ENCODE results near the gene RELT.
A peak's percentile ranks its signal among the peaks of the same experiment; 100 is the strongest.
"Not testable (repeated sequence)": the region's sequence is repeated elsewhere in the genome, so short reads cannot be mapped to it uniquely, and the experiment has no call there.

RELT gene

GRCh38 chr11:73415854-73416615, 39.8 kb downstream of the RELT start:
- no peak overlapping the region for H3K4me3 ChIP-seq (ENCODE audit: low read depth, low read length)
- DNase-seq (ENCODE audit: low read depth): no peak

GRCh38 chr11:73416786-73417185, 40.6 kb downstream of the RELT start:
- DNase-seq (ENCODE audit: low read depth): no peak
- H3K4me3 ChIP-seq (ENCODE audit: low read depth, low read length): no peak overlapping the region

GRCh38 chr11:73420136-73420535, 43.9 kb downstream of the RELT start:
- no peak overlapping the region for H3K4me3 ChIP-seq (ENCODE audit: low read depth, low read length)
- no peak for DNase-seq (ENCODE audit: low read depth)

DNA sequence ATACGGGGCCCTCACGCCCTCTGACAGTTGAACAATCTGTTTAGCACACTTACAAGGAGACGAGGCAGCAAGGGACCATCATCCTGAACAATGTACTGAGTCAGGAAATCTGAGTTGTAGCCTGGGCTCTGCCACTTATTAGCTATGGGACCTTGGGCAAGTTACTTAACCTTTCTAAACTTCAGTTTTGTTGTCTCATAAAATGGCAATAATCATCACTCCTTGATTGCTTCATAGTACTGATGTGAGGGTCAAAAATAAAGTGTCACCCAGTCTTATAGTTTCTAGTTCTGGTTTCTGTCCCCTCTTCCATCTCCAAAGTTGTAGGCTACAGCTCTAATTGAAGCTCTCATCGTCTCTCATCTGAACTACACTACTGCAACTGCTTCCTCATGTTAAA, 46.7 kb downstream of the RELT start:
- DNase-seq (ENCODE audit: low read depth): no peak
- H3K4me3 ChIP-seq (ENCODE audit: low read depth, low read length): no peak overlapping the region

DNA sequence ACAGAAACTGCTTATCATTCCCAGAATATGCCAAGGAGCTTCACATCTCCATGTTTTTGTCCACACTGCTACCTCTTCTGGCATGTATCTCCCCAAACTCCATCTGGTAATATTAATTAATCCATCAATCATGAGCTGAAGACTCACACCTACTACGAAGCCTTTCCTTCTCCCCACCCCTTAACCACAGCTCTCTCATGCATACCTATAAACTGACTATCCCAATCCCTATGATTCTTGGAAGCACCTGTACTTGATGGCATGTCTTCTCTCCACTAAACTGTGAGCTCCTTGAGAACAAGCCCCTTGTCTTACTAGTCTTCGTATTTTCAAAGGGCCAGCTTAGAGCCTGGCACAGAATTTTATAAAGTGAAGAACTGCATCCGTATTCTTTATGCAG, 47.3 kb downstream of the RELT start:
- no peak for DNase-seq (ENCODE audit: low read depth)

GRCh38 chr11:73425108-73425507, 48.9 kb downstream of the RELT start:
- H3K4me3 ChIP-seq (ENCODE audit: low read depth, low read length): no peak overlapping the region
- no peak for DNase-seq (ENCODE audit: low read depth)

More for the DNA sequence above, 47.3 kb downstream of the RELT start:
- H3K4me3 ChIP-seq (ENCODE audit: low read depth, low read length): no peak overlapping the region

GRCh38 chr11:73426219-73426850, 50.1 kb downstream of the RELT start:
- DNase-seq (ENCODE audit: low read depth): no peak
- H3K4me3 ChIP-seq (ENCODE audit: low read depth, low read length): no peak overlapping the region

GRCh38 chr11:73428227-73428626, 52.0 kb downstream of the RELT start:
- no peak overlapping the region for H3K4me3 ChIP-seq (ENCODE audit: low read depth, low read length)
- DNase-seq (ENCODE audit: low read depth): no peak

DNA sequence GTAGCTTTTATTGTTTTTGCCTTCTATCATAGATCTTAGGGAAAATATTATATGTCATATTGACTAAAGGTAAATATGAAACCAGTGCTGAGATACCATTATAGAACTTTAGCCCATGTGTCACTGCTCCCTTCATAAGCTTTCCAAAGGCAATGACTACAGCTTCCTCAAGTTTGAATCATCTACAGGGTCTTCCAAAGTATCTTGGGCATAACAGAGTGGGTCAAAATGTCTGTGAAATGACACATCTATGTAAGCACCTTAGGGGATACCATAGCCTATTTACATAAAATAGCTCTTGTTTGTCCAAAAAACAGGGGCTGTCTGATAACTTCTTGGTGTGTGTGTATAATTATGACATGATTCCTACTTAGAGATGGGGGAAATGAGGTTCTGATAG, 52.5 kb downstream of the RELT start:
- DNase-seq (ENCODE audit: low read depth): no peak
- no peak overlapping the region for H3K4me3 ChIP-seq (ENCODE audit: low read depth, low read length)

- peak; percentile 39 for DNase-seq (ENCODE audit: low read depth)
These were observed 53.0 kb downstream of the RELT start for GRCh38 chr11:73429121-73429750.

GRCh38 chr11:73430326-73430725, 54.1 kb downstream of the RELT start:
- H3K4me3 ChIP-seq (ENCODE audit: low read depth, low read length): no peak overlapping the region
- DNase-seq (ENCODE audit: low read depth): no peak

More at GRCh38 chr11:73429121-73429750, 53.0 kb downstream of the RELT start:
- no peak overlapping the region for H3K4me3 ChIP-seq (ENCODE audit: low read depth, low read length)

GRCh38 chr11:73431396-73431795, 55.2 kb downstream of the RELT start:
- DNase-seq (ENCODE audit: low read depth): no peak
- no peak overlapping the region for H3K4me3 ChIP-seq (ENCODE audit: low read depth, low read length)

GRCh38 chr11:73436859-73437258, 60.7 kb downstream of the RELT start:
- not testable (repeated sequence) for H3K4me3 ChIP-seq (ENCODE audit: low read depth, low read length); DNase-seq (ENCODE audit: low read depth)

DNA sequence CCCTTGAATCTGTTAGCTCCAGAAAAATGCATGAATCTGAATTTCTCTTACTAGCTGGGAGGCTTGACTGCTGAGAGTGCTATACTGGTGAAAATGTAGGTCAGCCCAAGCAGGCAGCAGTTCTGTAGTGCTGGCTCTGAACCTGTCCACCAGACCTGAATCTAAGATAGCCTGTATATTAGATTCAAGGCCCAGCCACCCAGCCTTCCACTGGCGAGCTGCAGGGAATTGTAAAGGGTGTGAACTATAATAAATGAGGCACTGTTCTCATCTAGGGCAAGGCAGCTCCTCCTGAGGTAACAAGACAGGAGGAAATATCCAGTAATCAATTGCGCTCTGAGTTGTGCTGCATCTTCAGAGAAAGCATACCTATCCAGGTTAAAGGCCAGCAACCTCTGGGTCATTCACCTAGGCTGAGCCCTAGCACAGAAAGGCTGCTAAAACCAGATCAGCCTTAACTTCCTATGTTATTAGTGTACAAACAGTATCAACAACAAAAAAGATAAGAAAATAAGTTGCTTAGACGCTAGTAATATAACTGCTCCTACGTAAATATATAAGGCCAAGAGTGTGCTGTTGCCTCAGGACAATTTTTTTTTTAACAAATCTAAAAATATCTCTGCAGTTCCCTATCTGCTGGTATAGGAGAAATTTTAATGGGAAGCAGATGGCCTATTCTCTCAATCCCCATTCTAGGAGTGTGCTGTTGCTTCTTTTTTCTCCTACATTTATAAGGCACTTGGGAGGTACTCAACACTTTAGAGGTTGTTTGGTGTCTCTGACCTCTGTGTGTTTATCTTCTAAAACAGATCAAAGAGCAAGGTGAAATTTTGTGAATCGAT, 63.0 kb downstream of the RELT start:
- no peak for DNase-seq (ENCODE audit: low read depth)
- H3K4me3 ChIP-seq (ENCODE audit: low read depth, low read length): no peak overlapping the region

GRCh38 chr11:73445980-73446379, 69.8 kb downstream of the RELT start:
- no peak overlapping the region for H3K4me3 ChIP-seq (ENCODE audit: low read depth, low read length)
- DNase-seq (ENCODE audit: low read depth): no peak

DNA sequence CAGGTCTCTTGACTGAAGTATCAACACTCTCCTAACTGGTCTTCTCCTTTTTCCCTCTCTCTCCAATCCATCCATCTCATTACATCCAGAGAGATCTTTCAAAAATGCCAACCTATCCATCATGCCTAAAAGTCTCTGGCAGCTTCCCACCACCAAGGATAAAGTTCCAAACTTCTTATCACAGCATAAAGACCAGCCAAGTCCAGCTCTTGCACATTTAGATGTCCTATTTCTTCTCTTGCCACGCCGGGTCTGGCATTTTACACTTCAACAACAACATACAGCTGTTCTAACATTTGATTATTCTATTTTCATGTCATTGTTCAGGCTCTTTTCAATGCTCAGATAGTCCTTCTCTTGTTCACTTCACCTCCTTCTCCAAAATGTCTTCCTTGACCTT, 70.6 kb downstream of the RELT start:
- no peak overlapping the region for H3K4me3 ChIP-seq (ENCODE audit: low read depth, low read length)
- DNase-seq (ENCODE audit: low read depth): no peak
